ENCODE data around the gene MCAT. TPM values are rescaled to one million over a fixed set of nuclear protein-coding genes. Genes with fewer than 3 reads are reported as not detected.
A peak's percentile ranks its signal among the peaks of the same experiment; 100 is the strongest.

MCAT gene
- total RNA-seq, 1 donor from 2014 or later: 22.8 TPM

GRCh38 chr22:43152357-43153071, 9.3 kb upstream of the MCAT start:
- TF ChIP-seq CTCF (IDR thresholded peaks at IDR 0.05) (no peak), POLR2AphosphoS5 (IDR thresholded peaks at IDR 0.05; ENCODE audit: insufficient read depth in 1 of 2, low read depth in 1 of 2) (peak in 1 of 2 donors; percentile 49), POLR2A (IDR thresholded peaks at IDR 0.05) (no peak)
- no peaks in the 10 kb centered on the region for H3K27me3 ChIP-seq
- peak overlapping the region; percentile 95 for H3K27ac ChIP-seq
- H3K4me1 ChIP-seq: peaks cover 63% of the 10 kb centered on the region
- no peaks in the 10 kb centered on the region for H3K9me3 ChIP-seq
- intact Hi-C loops (cut with DNase I): no loop called here
- H3K4me3 ChIP-seq: peak overlapping the region; percentile 66 to 90
- no peak for DNase-seq (ENCODE audit: extremely low spot score in 2 of 2)
- H3K36me3 ChIP-seq: no peaks in the 10 kb centered on the region

- Histone ChIP-seq H3K4me3 (peak overlapping the region; percentile 66 to 90), H3K9me3 (no peaks in the 10 kb centered on the region), H3K27ac (peak overlapping the region; percentile 95), H3K36me3 (no peaks in the 10 kb centered on the region), H3K27me3 (no peaks in the 10 kb centered on the region), H3K4me1 (peaks cover 58% of the 10 kb centered on the region)
- no peak for DNase-seq (ENCODE audit: extremely low spot score in 2 of 2)
- TF ChIP-seq POLR2A (IDR thresholded peaks at IDR 0.05) (no peak), POLR2AphosphoS5 (IDR thresholded peaks at IDR 0.05; ENCODE audit: insufficient read depth in 1 of 2, low read depth in 1 of 2) (peak in 1 of 2 donors; percentile 23)
- intact Hi-C loops (cut with DNase I): no loop called here
Observed at GRCh38 chr22:43152003-43152356, 8.8 kb upstream of the MCAT start.

GRCh38 chr22:43151251-43152002, 8.2 kb upstream of the MCAT start, which contains the start of gene TSPO:
Gene TSPO, plus strand, starts transcription at chr22:43151559. Its CDS starts 7,680 bp downstream, at chr22:43159239.
- peak within 1 kb of the TSS; percentile 95 for H3K27ac ChIP-seq
- peak in 1 of 2 donors; percentile 49 for TF ChIP-seq POLR2A (IDR thresholded peaks at IDR 0.05)
- no peak for TF ChIP-seq CTCF (IDR thresholded peaks at IDR 0.05)
- TF ChIP-seq POLR2AphosphoS5 (IDR thresholded peaks at IDR 0.05; ENCODE audit: insufficient read depth in 1 of 2, low read depth in 1 of 2): peak in 1 of 2 donors; percentile 78
- H3K4me1 ChIP-seq: peaks cover 52% of the 10 kb centered on the region
- no peak for DNase-seq (ENCODE audit: extremely low spot score in 2 of 2)
- H3K36me3 ChIP-seq: no peaks in the 10 kb centered on the region
- no peaks in the 10 kb centered on the region for H3K27me3 ChIP-seq
- H3K9me3 ChIP-seq: no peaks in the 10 kb centered on the region
- intact Hi-C loops (cut with DNase I): no loop called here
- peak within 1 kb of the TSS; percentile 66 to 90 for H3K4me3 ChIP-seq

- no peak for DNase-seq (ENCODE audit: extremely low spot score in 2 of 2)
- peak overlapping the region; percentile 66 to 90 for H3K4me3 ChIP-seq
- H3K4me1 ChIP-seq: peaks cover 46% of the 10 kb centered on the region
- H3K9me3 ChIP-seq: no peaks in the 10 kb centered on the region
- TF ChIP-seq POLR2A (IDR thresholded peaks at IDR 0.05) (no peak), POLR2AphosphoS5 (IDR thresholded peaks at IDR 0.05; ENCODE audit: insufficient read depth in 1 of 2, low read depth in 1 of 2) (no peak), CTCF (IDR thresholded peaks at IDR 0.05) (no peak)
- peak overlapping the region; percentile 95 for H3K27ac ChIP-seq
- no peaks in the 10 kb centered on the region for H3K36me3 ChIP-seq
- H3K27me3 ChIP-seq: no peaks in the 10 kb centered on the region
- intact Hi-C loops (cut with DNase I): no loop called here
Observed at GRCh38 chr22:43150731-43151206, 7.6 kb upstream of the MCAT start.

GRCh38 chr22:43148581-43148980, 5.4 kb upstream of the MCAT start:
- DNase-seq (ENCODE audit: extremely low spot score in 2 of 2): no peak
- Histone ChIP-seq H3K36me3 (no peaks in the 10 kb centered on the region), H3K9me3 (no peaks in the 10 kb centered on the region), H3K4me3 (no peak overlapping the region), H3K4me1 (peaks cover 27% of the 10 kb centered on the region), H3K27ac (peak overlapping the region; percentile 31), H3K27me3 (no peaks in the 10 kb centered on the region)
- TF ChIP-seq CTCF (IDR thresholded peaks at IDR 0.05) (no peak), POLR2AphosphoS5 (IDR thresholded peaks at IDR 0.05; ENCODE audit: insufficient read depth in 1 of 2, low read depth in 1 of 2) (no peak), POLR2A (IDR thresholded peaks at IDR 0.05) (no peak)
- intact Hi-C loops (cut with DNase I): no loop called here

Measured in vagina (tissue), 2 donors.